ENCODE results near the gene TLN1. TPM values are rescaled to one million over a fixed set of nuclear protein-coding genes. Genes with fewer than 3 reads are reported as not detected.

Gene TLN1
- total RNA-seq, 1 experiment from 2014 or later = 347 TPM

DNA sequence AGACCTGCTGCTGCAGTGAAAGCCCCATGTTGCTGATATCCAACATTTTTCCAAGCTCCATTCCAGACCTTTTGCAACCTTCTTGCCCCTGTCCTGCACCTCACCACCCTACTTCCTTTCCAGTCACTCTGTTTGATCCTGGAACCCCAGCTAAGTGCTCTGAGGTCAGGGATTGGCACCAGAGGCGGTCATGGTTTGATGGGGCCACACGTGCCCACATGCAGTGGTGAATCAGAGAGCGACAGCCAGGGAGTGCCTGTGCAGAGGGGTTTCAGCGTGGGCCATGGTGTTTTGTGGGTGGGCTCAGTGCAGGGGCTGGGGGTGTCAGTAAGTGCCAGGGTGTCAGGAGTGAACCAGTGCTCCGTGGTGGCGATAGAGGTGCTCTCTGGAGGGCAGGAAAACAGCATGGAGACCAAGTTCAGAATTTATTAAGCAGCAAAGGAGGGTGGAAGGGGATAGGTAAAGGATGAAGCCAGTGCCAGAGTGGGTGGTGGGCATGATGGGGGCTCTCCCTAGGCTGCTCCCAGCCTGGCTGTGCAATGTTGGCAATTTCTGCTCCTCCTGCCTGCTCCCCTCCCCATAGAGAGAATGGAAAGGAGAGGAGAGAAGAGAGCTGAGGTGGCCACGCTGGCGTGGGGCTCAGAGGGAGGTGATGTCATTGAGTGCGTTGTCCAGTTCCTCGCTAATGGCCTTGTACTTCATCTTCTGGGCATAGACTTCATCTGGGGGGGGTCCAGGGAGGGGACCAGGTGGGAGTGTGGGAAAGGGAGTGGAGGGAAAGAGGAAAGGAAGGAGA lies 49.3 kb downstream of the TLN1 start:
- intact Hi-C loops (cut with micrococcal nuclease; ENCODE audit: unreplicated experiment) = no loop called here
- ATAC-seq = no peak
- CTCF ChIA-PET = interaction anchor here (1.0 kb wide), 1 partner anchor 10 kb away, joined by 5 read pairs; no protein-coding TSS in a partner anchor

DNA sequence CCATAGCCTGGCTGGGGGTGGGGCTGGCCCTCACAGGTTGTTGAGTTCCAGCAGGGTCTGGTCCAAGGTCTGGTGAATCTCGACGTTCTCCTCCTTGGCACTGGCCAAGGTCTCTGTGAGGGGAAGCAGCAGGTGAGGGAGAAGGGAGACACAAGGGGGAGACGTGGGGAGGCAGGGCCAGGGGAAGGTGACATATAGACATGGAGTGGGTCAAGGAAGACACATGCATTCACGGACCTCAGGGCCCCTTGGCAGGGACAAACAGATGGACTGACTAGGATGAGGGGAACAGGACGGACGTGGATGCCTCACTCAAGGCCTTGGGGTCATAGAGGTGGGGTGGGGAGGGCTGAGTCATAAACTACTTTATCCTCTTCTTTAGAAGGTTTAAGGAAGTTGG lies 49.9 kb downstream of the TLN1 start:
- intact Hi-C loops (cut with micrococcal nuclease; ENCODE audit: unreplicated experiment) (no loop called here), in situ Hi-C loops (cut with HindIII; ENCODE audit: low pct_unique_long_range_greater_than_20kb, low sequenced_read_pairs) (no loop called here)
- DNase-seq (ENCODE audit: low read depth, low spot score) (no peak), ATAC-seq (peak; percentile 9)
- ChIA-PET CTCF (no interaction called here), POLR2A (no interaction called here)
- BruUV-seq (replicated peaks) = no TSS peak
- no peaks in the 10 kb centered on the region for H3K9me3 ChIP-seq (ENCODE audit: control insufficient read depth, insufficient read depth, low read depth, low read length)
- H3K4me3 ChIP-seq (ENCODE audit: low read depth in 2 of 2, low read length in 2 of 2) = no peak overlapping the region
- H3K27me3 ChIP-seq (ENCODE audit: control insufficient read depth, insufficient read depth, low read length) = no peaks in the 10 kb centered on the region
- no peak for TF ChIP-seq POLR2AphosphoS5 (IDR thresholded peaks at IDR 0.05; ENCODE audit: low read depth, low read length)
- TF ChIP-seq, protein P1, sequence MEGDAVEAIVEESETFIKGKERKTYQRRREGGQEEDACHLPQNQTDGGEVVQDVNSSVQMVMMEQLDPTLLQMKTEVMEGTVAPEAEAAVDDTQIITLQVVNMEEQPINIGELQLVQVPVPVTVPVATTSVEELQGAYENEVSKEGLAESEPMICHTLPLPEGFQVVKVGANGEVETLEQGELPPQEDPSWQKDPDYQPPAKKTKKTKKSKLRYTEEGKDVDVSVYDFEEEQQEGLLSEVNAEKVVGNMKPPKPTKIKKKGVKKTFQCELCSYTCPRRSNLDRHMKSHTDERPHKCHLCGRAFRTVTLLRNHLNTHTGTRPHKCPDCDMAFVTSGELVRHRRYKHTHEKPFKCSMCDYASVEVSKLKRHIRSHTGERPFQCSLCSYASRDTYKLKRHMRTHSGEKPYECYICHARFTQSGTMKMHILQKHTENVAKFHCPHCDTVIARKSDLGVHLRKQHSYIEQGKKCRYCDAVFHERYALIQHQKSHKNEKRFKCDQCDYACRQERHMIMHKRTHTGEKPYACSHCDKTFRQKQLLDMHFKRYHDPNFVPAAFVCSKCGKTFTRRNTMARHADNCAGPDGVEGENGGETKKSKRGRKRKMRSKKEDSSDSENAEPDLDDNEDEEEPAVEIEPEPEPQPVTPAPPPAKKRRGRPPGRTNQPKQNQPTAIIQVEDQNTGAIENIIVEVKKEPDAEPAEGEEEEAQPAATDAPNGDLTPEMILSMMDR (IDR thresholded peaks at IDR 0.05) = no peak
- no peak for TF ChIP-seq SIN3A (IDR thresholded peaks at IDR 0.05; ENCODE audit: borderline replicate concordance, insufficient read depth, low read depth, low read length)
- TF ChIP-seq TCF7L2 (IDR thresholded peaks at IDR 0.05; ENCODE audit: low read depth, low read length) = no peak
- no peak for TF ChIP-seq REST (IDR thresholded peaks at IDR 0.05; ENCODE audit: insufficient read depth in 1 of 2, low read depth in 2 of 2, low read length in 1 of 2)
- peaks cover 16% of the 10 kb centered on the region for H3K4me1 ChIP-seq (ENCODE audit: control insufficient read depth, insufficient read depth, low read length)
- H3K27ac ChIP-seq (ENCODE audit: low read length) = no peak overlapping the region
- 0 out of 2 replicates have a peak, but pooled peaks cover 3% of the 10 kb centered on the region for H3K36me3 ChIP-seq (ENCODE audit: control insufficient read depth, insufficient read depth, low read length)

More for the DNA sequence above, 49.3 kb downstream of the TLN1 start:
- TF ChIP-seq POLR2AphosphoS5 (IDR thresholded peaks at IDR 0.05; ENCODE audit: low read depth, low read length) (peak; percentile 22; the same call in 1 of the 2 replicates), TCF7L2 (IDR thresholded peaks at IDR 0.05; ENCODE audit: low read depth, low read length) (no peak)
- in situ Hi-C loops (cut with HindIII; ENCODE audit: low pct_unique_long_range_greater_than_20kb, low sequenced_read_pairs) = no loop called here
- no peak for DNase-seq (ENCODE audit: low read depth, low spot score)
- Histone ChIP-seq H3K36me3 (ENCODE audit: control insufficient read depth, insufficient read depth, low read length) (peaks cover 7% of the 10 kb centered on the region; the same call in 1 of the 2 replicates), H3K27ac (ENCODE audit: low read length) (no peak overlapping the region), H3K27me3 (ENCODE audit: control insufficient read depth, insufficient read depth, low read length) (no peaks in the 10 kb centered on the region), H3K4me3 (ENCODE audit: low read depth in 2 of 2, low read length in 2 of 2) (no peak overlapping the region), H3K4me1 (ENCODE audit: control insufficient read depth, insufficient read depth, low read length) (peaks cover 22% of the 10 kb centered on the region), H3K9me3 (ENCODE audit: control insufficient read depth, insufficient read depth, low read depth, low read length) (no peaks in the 10 kb centered on the region)
- POLR2A ChIA-PET = interaction anchor here (1.1 kb wide), 1 partner anchor 22 kb away, joined by 4 read pairs; no protein-coding TSS in a partner anchor
- BruUV-seq (replicated peaks) = no TSS peak

All from Panc1 (cell line).